RPMI7951 (cell line): Measurements from ENCODE around the gene AQP6. TPM values are rescaled to one million over a fixed set of nuclear protein-coding genes. Genes with fewer than 3 reads are reported as not detected.

Experiments
- DNase-seq: peaks from one replicate; pipeline ENCODE4 v3.0.0-alpha.2; 2012; ENCODE audit warnings: low read depth
- total RNA-seq: library from RNA; depleted of rRNA; stranded (reverse); fragments of >200 nt; shearing (Covaris generic); gene quantifications from 2 replicates; pipeline ENCODE4 v1.2.3, GENCODE V29; 2014

AQP6 gene
- total RNA-seq, 1 experiment from 2014 or later: not detected

DNA sequence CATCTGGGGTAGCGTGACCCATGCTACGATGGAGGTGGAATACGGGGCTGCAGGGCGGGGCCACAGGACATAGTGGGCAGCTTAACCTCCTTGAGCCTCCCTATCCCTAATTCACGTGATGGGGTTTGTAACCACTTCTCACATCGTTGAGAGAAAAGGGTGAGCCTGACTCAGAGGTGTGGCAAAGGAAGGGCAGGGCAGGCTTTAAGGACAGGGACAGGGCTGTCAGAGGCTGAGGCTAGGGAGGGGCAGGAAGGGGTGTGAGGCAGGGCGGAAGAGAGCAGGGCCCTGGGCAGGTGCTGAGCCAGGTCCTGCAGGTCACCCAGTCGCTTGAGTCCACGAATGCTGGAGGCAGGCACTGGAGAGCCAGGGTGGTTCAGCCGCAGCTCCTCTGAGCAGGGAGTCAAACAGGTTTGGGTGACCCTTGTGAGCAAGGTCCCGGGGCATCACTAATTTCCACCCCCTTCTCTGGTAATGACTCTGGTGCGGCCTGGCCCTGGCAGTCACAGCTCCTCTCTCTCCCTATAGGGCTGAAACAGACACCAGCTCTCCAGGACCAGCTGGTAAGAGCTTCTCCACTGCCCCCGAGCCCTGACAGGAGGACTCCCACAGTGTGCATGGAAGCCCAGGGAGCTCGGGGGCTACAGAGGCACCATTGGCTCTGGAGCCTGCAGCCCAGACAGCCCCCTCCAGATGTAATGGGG is 29.7 kb upstream of the AQP6 start:
- DNase-seq: no peak

DNA sequence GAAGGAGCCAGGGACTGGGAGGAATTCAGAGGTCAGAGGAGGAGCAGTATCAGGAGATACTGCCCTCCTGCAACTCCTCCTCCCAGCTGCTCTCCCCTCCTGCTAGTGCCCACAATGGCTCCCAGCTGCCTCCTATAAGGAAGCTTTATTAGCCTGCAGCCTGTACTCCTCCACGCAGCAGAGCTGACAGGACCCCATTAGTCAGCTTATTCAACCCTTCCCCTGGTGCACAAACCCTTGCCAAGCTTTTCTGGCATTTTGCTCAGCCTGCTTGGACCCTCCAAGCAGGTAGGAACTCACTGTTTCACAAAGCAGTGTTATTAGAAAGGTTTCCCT is 29.2 kb upstream of the AQP6 start:
- DNase-seq: no peak

DNA sequence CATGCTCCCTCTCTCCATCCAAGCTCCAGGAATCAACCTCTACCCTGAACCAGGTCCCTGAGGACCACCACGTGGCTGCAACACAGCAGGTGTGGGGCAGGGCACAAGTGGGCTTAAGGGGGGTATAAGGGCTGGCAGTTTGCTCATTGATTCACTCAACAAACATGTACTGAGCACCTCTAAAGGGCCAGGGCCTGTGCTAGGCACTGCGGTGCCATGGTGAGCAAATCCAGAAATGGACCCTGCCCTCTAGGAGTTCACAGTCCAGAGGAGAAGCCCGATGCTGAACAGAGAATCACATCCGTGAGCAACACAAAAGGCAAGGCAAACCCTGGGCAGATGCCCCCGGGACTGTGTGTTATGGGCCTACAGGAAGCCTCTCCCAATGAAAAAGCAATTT is 28.7 kb upstream of the AQP6 start:
- no peak for DNase-seq

DNA sequence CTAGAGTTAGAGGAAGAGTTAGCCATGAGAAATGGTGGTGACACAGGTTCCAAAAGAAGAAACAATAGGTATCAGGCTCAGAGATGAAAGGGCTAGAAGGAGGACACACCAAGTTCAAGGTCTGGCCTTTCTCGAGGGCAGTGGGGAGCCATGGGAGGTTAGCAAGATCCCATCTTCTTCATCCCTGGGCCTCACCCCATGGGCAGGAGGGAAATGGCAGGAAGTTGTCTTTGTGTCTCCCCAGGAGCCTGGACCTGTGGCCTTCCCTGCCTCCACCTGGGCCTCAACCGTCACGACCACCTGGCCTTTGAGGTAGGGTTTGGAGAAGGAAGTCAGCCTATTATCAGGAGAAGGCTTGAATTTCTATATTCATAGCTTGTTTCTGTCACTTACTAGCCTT is 28.0 kb upstream of the AQP6 start:
- no peak for DNase-seq

DNA sequence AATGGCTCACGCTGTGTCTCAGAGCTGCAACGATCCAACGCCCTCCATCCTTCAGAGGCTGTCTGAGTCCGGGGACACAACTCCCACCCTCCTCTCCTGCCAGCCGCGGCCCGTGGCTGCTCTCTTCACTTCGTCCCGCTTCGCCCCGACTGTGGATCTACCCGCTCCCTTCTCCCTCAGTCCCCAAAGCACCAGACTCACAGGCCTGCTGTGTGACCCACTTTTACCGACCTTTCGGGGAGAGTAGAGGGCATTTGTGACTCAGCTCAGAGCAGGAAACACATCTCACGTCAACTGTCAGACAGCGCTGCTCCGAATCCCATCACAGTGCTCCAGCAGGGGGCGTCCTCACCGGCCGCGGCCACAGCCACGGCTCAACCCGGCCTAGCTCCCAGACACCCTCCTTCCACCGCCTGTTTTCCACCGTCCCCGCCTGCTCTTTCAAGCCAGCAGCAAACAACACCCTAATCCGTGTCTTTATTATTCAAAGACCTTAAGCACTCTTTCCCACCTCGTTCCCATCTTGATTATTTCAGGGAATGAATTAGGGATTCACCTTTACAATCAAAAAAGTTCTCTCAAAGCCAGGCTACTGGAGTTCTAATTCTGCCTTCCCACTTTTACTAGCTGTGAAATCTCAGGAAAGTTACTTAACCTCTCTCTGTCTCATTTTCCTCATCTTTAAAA is 27.2 kb upstream of the AQP6 start:
- DNase-seq: peak; percentile 73

DNA sequence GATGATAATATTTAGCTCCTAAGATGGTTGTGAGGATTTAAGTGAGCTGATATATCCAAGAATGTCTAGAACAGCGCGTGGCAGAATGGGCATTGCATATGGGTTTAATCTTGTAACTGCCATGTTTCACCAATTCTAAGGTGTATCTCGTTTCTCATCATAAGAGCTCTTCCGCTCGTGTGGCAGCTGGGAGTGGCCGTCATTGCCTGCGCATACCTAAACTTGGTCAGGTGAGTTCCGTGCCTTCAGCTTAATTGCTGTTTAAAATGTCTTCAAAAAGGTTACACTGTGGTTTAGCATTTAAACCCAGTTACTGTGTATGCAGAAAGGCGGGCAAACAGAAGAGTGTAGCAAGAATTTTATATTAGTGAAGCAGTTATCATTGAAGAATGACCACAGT is 26.7 kb upstream of the AQP6 start:
- DNase-seq: no peak

DNA sequence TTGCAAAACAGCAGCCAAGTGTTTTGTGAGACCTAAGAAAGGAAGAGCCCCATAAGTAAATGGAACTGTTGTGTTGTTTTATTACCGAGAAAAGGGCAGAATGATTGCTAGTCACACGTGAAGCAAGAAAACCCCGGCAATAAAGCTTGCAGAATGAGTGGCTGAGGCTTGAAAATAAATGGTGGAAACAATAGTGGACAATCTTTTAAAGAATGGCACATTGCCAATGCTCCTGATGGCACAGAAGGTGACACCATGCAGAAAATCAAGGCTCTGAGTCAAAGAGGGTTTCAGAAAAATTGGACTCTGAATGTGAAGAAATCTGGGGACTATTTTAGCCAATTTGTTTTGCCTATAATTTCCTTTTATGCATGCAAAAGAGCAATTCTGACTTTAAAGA is 26.2 kb upstream of the AQP6 start:
- no peak for DNase-seq

DNA sequence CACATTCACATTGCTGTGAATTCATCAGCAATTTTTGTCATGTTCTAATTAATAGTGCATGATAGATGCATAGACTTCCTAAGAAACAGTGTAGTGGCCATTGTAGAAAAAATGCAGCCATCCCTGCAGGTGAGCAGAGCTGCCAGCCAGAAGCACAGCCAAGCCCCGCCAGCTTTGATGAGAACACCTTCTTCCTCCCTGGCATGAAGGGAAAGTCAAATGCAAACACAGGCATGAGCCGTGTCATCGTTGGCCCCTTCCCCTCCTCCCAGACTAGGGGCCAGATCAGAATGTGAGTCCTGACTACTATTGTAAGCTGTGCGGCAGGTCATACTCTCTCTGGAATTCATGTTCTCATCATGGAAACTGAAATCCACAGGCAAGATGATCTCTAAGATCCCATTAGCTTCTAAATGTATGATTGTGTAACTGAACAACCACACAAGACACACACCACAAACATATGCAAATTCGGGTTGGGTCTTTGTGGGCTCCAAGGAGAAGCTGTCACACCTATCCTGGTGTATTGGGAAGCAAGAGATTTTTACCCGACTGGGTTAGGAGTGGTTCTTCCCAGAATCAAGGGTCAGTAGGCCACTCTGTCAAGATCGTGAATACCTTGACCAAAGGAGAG is 25.0 kb upstream of the AQP6 start:
- DNase-seq: no peak

DNA sequence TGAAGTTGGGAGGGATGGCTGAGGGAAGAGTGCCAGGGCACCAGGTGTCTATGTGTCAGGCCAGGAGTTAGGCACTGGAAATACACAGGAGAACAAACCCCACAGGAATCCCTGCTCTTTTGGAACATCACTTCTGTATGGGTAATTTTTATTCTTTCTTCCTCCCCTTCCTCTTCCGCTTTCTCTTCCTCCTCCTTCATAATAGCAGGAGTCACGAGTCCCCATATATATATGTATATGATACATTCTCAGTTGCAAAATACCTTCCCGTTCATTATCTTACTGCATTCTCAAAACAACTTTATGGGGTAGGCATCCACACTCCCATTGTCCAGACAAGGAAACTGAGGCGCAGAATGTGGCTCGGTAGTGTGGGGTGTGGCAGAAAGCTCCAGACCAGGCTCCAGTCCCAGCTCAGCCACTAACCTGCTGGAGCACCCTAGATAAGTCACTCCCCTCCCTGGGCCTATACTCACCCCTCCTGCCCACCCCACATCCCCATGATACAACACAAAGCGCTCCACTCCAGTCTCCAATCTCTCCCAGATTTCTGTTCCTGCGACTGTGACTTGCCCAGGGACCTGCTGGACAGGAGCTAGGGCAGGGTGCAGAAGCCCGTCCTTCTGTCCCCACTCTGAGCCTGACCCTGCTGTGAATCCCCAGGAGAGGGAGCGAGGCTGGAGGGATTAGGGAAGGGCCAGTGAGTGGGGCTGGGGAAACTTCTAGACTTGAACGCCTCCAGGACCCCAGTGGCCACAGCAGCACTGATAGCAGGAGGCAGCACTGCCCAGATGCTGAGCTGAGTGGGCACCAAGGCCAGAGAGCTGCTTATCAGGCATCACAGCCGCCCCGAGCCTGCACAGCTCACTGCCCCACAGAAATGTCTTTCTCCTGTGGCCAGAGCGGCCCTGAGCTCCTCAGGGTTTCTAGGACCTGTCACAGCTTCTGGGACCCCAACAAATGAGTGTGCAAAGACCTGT is 23.6 kb upstream of the AQP6 start:
- DNase-seq: no peak

DNA sequence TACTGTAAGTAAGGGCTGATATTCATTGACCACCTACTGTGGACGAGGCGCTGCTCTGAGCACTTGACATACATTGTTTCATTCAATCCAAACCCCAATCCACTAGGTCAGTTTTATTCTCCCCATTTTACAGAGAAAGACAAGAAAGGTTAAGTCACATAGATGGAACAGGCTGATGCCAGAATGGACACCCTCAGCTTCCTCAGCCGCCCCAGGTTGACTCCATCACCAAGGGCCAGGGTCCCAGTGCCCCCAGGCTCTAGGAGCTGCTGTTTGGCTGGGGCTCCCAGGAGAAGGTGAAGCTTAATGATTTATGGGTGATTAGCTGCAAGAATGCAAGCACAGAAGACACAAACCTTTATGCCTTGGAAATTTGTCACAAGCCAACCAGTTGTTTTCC is 22.9 kb upstream of the AQP6 start:
- no peak for DNase-seq

DNA sequence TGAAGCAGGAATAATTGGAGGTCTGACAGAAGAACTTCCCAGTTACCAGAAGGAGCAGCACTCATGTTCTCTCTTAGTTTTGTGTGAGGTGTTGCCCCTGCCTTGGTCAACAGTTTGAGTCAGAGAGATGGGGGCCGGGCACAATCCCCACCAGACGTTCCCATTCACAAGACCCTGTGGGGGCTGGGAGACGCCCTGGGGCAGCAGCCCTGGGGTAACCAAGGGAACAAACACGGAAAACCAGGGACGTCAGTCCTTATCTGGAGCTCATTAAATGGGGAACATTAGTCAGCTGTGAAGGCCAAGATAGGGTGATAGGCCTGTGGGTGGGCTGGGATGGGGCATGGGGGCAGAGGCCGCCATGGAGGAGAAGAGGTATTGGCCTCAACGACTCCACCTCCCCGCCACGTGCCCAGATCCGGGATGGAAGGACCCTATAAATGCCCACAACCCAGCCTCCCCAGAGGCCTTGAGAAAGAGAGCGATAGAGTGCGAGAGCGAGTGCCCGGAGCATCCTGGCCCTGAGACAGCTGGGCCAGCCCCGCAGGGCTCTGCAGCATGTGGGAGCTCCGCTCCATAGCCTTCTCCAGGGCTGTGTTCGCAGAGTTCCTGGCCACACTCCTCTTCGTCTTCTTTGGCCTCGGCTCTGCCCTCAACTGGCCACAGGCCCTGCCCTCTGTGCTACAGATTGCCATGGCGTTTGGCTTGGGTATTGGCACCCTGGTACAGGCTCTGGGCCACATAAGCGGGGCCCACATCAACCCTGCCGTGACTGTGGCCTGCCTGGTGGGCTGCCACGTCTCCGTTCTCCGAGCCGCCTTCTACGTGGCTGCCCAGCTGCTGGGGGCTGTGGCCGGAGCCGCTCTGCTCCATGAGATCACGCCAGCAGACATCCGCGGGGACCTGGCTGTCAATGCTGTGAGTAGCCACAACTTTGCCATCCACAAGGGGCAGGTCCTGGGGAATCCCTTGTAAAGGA is 22.2 kb upstream of the AQP6 start, which contains the start of gene AQP2:
Gene AQP2, plus strand, starts transcription at position 465 of the 979 bp plus-strand sequence. Its CDS starts 94 bp downstream, at position 559.
- no peak for DNase-seq

DNA sequence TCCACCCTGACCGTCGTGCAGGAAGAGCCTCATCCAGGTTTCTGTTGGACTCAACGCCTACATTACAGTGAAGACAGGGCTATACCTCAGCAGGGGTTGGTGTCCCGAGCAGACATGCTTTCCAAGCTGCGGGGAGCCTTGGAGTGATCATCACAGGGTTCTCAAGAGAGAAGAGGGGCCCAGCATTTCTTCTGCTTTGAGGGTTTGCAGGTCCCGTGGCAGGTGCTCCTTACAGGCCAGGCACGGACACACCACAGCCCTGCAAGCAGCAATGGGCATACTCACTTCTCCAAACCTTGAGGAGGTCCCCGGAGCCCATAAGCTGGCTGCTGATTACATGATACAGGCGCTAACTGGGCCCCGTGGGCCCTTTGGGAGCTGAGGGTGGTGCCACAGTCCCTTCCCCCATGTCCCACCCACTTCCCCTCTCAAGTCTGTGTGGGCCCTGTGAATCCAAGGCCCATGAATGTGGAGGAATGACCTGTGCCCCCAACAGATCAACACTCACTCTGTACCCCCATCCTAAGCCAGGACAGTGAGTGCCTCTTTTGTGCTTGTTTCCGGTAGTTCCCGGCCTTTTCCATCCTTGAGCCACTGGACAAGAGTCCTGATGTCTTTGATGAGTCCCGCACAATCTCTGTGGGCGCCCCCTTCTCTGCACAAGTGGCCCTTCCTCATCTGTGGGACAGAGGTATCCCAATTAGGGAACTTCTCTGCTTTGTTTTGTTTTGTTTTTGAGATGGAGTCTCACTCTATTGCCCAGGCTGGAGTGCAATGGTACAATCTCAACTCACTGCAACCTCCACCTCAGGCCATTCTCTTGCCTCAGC is 21.1 kb upstream of the AQP6 start:
- no peak for DNase-seq

DNA sequence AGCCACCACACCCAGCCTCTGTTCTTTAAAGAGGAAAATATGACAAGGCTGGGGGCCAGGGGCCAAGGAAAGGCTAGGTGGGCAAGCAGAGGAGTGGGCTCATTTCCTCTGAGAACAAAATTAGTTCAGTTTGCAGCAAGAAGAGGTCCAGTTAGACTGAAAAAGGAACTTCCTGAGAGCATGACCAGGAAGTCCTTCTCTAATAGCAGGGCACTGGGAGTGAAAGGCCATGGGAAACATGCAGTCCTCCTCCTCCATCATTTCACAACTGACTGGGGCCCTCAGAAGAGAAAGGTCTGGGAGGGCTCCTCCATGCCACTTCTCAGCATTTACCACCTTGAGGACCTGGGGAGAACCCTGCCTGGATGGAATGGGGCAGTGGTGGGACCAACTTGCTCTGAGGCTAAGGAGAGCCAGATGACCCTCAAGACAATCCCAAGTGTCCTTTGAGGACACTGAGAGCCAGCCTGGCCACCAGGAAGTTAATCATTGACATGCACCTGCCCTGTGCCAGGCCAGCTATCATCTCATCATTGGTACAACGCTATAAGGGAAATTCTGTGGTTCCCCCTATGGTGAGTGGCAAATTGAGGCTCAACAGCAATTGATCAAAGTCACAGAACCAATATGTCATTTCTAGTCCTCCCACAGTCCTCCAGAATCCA is 20.2 kb upstream of the AQP6 start:
- no peak for DNase-seq

DNA sequence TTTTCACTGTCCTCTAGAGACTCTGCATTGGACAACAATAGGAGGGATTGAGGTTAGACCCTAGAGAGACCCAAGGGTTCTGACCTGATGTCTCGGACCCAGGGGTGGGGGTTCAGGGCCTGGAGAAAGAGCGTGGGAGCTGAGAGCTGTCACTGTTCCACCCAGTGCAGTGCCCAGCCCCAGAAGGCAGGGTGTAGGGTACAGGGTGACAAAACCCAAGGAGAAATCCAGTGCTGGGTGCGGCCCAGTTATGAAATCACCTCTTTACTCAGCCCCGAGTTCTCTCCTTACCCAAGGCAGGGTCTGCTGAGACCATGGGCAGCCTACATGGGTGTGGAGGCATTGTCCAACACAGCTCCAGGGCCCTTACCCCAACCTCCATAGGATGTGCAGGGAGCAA is 19.6 kb upstream of the AQP6 start:
- DNase-seq: no peak

DNA sequence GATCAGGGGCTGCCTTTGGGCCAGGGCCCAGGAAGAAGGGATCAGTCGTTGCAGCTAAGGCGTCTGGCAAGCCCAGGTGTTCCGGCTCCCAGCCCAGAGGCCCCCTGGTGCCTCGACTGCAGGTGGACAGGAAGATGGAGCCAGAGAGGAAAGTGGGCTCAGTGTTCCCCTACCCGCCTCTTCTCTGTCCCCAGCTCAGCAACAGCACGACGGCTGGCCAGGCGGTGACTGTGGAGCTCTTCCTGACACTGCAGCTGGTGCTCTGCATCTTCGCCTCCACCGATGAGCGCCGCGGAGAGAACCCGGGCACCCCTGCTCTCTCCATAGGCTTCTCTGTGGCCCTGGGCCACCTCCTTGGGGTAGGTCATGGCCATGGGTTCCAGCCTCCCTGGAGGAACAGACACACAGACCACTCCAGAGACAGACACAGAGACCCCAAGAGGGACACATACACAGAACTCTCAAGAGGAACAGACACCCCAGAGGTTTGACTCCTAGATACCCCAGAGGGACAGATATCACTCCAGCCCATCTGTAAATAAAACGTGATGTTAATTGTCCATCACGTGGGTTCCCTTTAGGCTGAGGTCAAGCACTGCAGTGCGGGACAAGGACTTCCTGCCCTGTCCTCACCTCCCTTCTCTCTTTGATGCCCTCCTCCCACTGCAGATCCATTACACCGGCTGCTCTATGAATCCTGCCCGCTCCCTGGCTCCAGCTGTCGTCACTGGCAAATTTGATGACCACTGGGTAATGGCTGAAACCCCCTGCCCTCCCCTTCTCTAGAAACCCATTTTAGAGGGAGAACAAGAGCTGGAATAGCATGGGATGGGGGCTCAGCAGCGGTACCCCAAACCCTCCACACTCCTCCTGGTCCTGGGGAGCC is 18.5 kb upstream of the AQP6 start:
- DNase-seq: no peak

DNA sequence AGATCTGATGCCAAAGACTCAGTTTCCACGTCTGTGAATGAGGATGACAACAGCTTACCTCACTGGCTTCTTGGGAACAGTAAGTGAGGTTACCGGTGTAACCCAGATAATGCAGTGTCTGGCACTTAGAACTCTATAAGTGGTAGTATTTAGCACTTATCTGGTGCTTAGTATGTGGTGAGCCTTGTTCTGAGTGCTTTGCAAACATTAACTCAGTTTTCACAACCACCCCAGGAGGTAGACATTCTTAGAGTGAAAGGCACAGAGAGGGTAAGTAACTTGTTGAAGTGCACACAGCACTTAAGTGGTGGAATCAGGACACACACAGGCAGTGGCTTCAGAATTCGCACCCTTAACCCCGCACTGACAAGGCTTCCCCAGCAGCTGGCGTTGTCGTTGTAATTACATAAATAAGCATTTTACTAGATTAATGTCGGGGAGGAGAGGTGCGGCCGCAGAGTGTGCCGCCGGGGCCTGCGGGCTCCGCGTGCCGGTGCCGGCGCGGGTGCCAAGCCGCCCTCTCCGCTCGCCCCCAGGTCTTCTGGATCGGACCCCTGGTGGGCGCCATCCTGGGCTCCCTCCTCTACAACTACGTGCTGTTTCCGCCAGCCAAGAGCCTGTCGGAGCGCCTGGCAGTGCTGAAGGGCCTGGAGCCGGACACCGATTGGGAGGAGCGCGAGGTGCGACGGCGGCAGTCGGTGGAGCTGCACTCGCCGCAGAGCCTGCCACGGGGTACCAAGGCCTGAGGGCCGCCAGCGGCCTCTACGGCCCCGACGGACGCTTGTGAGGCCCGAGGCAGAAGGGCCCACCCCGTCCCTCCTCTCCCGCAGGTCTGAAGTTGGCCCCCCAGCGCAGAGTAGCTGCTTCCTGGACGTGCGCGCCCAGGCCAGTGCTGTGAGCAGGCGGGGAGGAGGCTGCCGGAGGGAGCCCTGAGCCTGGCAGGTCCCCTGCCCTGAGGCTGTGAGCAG is 17.6 kb upstream of the AQP6 start:
- DNase-seq: peak; percentile 8
